Heart left ventricle (tissue), 13 donors: ENCODE data around the gene MLXIP.

Experiments
- POLR2A ChIP-seq, 2 donors: fragments of 450-650 bp; IDR thresholded peaks; one replicate each; pipeline ENCODE4 v1.6.1; 2017; ENCODE audit warnings: antibody characterized with exemption in 2 of 2, mild to moderate bottlenecking in 2 of 2, moderate library complexity in 2 of 2
- TF ChIP-seq, protein P1 (sequence below), 12 donors: fragments of 200-600 bp; sonication (generic) in 4 of 12; IDR thresholded peaks; one replicate each; pipeline versions ENCODE4 v1.5.0 to v1.8.0; 2018 to 2022; ENCODE audit warnings: antibody characterized with exemption in 12 of 12, mild to moderate bottlenecking in 5 of 12
- donor health status: ischemic (EF 13 %, LVEDD 7.1; RV severe dilation, severe dysfunction).
- donor health status: DM: no; HTN: yes; CAD: no.
- donor health status: DM: no; HTN: no; CAD: no.
- donor health status: ischemic (EF 25% LVEDD 6.9; RV normal size, moderate dysfunction).
- donor health status: ischemic (EF 25% LVEDD 5.7; RV mildly dilated, moderate dysfunction).
- donor health status: ischemic (EF 35%, LVEDD 5.7; RV mildly dilated, moderate dysfunction).
- donor health status: nonischemic (EF 11% LVEDD 7.7; RV severe dilation, severe dysfunction).
- donor health status: DM: yes; HTN: yes; CAD: no.
- donor health status: PGD.
- donor health status: ischemic (EF 29% LVEDD 5.4; RV normal size, mild dysfunction).
- donor health status: nonischemic (EF 23%, LVEDD 6.1; RV moderate dilation, normal function).

DNA sequence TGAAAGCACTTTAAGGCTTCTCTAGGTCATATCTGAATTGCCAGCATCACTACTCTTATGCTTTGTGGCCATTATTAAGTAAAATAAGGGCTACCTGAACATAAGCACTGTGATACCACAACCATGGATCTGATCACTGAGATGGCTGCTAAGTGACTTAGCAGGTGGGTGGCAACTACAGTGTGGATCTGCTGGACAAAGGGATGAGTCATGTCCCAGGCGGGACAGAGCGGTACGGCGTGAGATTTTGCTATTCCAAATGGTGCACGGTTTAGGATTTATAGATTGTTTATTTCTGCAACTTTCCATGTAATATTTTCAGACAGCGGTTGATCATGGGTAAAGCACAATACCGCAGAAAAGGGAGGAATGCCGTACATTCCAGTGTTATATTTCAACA is 39.4 kb downstream of the MLXIP start:
- TF ChIP-seq, protein P1, sequence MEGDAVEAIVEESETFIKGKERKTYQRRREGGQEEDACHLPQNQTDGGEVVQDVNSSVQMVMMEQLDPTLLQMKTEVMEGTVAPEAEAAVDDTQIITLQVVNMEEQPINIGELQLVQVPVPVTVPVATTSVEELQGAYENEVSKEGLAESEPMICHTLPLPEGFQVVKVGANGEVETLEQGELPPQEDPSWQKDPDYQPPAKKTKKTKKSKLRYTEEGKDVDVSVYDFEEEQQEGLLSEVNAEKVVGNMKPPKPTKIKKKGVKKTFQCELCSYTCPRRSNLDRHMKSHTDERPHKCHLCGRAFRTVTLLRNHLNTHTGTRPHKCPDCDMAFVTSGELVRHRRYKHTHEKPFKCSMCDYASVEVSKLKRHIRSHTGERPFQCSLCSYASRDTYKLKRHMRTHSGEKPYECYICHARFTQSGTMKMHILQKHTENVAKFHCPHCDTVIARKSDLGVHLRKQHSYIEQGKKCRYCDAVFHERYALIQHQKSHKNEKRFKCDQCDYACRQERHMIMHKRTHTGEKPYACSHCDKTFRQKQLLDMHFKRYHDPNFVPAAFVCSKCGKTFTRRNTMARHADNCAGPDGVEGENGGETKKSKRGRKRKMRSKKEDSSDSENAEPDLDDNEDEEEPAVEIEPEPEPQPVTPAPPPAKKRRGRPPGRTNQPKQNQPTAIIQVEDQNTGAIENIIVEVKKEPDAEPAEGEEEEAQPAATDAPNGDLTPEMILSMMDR (IDR thresholded peaks at IDR 0.05) = no peak
- no peak for TF ChIP-seq POLR2A (IDR thresholded peaks at IDR 0.05)
